Neural progenitor cell (in vitro differentiated cells): Measurements from ENCODE around the gene OTUD3.

Source experiments
- EZH2phosphoT487 ChIP-seq: fragments of 200-600 bp; sonication (generic); IDR thresholded peaks from 2 replicates; pipeline ENCODE4 v1.6.1; 2017; ENCODE audit warnings: antibody characterized with exemption
- TF ChIP-seq, protein P1 (sequence below): fragments of 200-600 bp; sonication (generic); IDR thresholded peaks from 2 replicates; pipeline ENCODE4 v1.5.1; 2017; ENCODE audit warnings: antibody characterized with exemption, mild to moderate bottlenecking

DNA sequence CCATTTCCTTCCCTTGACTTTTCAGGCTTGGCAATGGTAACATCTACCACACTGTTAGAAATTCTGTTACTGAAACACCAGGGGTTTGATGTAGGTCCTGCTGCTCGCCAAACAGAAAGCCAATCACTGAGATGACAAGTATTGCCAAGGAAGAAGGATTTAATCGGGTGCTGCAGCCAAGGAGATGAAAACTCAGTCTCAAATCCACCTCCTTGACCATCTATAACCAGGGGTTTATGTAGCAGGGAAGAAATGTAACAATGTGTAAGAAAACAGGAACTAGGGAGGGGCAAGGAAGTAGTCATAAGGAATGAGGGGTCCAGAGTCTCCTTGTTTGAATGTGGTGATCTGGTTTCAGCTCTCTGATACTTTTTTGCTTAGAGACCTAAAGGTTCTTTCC, 71.9 kb downstream of the OTUD3 start:
- TF ChIP-seq, protein P1, sequence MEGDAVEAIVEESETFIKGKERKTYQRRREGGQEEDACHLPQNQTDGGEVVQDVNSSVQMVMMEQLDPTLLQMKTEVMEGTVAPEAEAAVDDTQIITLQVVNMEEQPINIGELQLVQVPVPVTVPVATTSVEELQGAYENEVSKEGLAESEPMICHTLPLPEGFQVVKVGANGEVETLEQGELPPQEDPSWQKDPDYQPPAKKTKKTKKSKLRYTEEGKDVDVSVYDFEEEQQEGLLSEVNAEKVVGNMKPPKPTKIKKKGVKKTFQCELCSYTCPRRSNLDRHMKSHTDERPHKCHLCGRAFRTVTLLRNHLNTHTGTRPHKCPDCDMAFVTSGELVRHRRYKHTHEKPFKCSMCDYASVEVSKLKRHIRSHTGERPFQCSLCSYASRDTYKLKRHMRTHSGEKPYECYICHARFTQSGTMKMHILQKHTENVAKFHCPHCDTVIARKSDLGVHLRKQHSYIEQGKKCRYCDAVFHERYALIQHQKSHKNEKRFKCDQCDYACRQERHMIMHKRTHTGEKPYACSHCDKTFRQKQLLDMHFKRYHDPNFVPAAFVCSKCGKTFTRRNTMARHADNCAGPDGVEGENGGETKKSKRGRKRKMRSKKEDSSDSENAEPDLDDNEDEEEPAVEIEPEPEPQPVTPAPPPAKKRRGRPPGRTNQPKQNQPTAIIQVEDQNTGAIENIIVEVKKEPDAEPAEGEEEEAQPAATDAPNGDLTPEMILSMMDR, result no peak
- no peak for TF ChIP-seq EZH2phosphoT487
